Caco-2 (cell line): ENCODE data around the gene TMEM140. TPM values are rescaled to one million over a fixed set of nuclear protein-coding genes. Genes with fewer than 3 reads are reported as not detected.

ENCODE experiments used
- BruUV-seq: library from RNA; stranded (reverse); fragments of 400-500 nt; replicated peaks from 2 replicates; lab custom pipeline; 2021; lab: Mats Ljungman, UMichigan
- CTCF ChIA-PET: fragments of 300-600 bp; sonication (Branson Sonifier 250); formaldehyde crosslinking; loops from one replicate; lab custom pipeline; 2022; ENCODE audit warnings: antibody characterized with exemption; lab: Charles Lee
- POLR2A ChIA-PET: fragments of 300-600 bp; sonication (Branson Sonifier 250); formaldehyde crosslinking; loops from one replicate; lab custom pipeline; 2022; ENCODE audit warnings: antibody characterized with exemption; lab: Charles Lee
- DNase-seq, 2 experiments: peaks; one replicate each; pipeline versions ENCODE4 v3.0.0 to v3.0.0-alpha.2; 2020 to 2022
- H3K27me3 ChIP-seq: replicated peaks from 2 replicates; pipeline ENCODE4 v1.6.0; 2011; ENCODE audit warnings: low read length; ENCODE audit not compliant: control insufficient read depth, insufficient read depth
- H3K36me3 ChIP-seq: 2 replicates; pipeline ENCODE4 v1.5.1; 2011; ENCODE audit warnings: low read length; ENCODE audit not compliant: control insufficient read depth, insufficient read depth
- H3K4me1 ChIP-seq: fragments of 250-450 bp; sonication (Bioruptor Pico); 2 replicates; pipeline ENCODE4 v1.5.1; 2020; ENCODE audit warnings: mild to moderate bottlenecking
- H3K4me3 ChIP-seq: 2 replicates; pipeline ENCODE4 v1.5.1; 2011; ENCODE audit warnings: low read depth, mild to moderate bottlenecking, control low read depth, low read length
- H3K9me3 ChIP-seq: fragments of 250-450 bp; sonication (Bioruptor Pico); 2 replicates; pipeline ENCODE4 v1.5.1; 2020; ENCODE audit warnings: mild to moderate bottlenecking, moderate library complexity
- H3K27ac Mint-ChIP-seq: one replicate; pipeline ENCODE4 v1.8.0; 2022; ENCODE audit warnings: mixed read lengths; ENCODE audit not compliant: unreplicated experiment
- H3K27me3 Mint-ChIP-seq: one replicate; pipeline ENCODE4 v1.8.0; 2022; ENCODE audit warnings: mixed read lengths; ENCODE audit not compliant: insufficient read depth, unreplicated experiment
- H3K36me3 Mint-ChIP-seq: one replicate; pipeline ENCODE4 v1.8.0; 2022; ENCODE audit warnings: mild to moderate bottlenecking, mixed read lengths; ENCODE audit not compliant: insufficient read depth, unreplicated experiment
- H3K4me1 Mint-ChIP-seq: one replicate; pipeline ENCODE4 v1.8.0; 2022; ENCODE audit warnings: low read depth, mixed read lengths; ENCODE audit not compliant: unreplicated experiment
- H3K4me3 Mint-ChIP-seq: one replicate; pipeline ENCODE4 v1.8.0; 2022; ENCODE audit warnings: mild to moderate bottlenecking, moderate library complexity, mixed read lengths; ENCODE audit not compliant: unreplicated experiment
- H3K9me3 Mint-ChIP-seq: one replicate; pipeline ENCODE4 v1.8.0; 2022; ENCODE audit warnings: mixed read lengths; ENCODE audit not compliant: unreplicated experiment
- CTCF ChIP-seq, 2 experiments: fragments of 200-600 bp in 1 of 2; IDR thresholded peaks; 1 replicate in 1 of 2; 2 replicates in 1 of 2; pipeline versions ENCODE4 v1.5.1 to v1.8.0; 2011 to 2022; ENCODE audit warnings: antibody characterized with exemption in 1 of 2, control low read depth in 1 of 2, inconsistent platforms in 1 of 2, low read depth in 1 of 2, low read length in 1 of 2, mild to moderate bottlenecking in 1 of 2, moderate library complexity in 1 of 2; ENCODE audit not compliant: insufficient read depth in 1 of 2, severe bottlenecking in 1 of 2, unreplicated experiment in 1 of 2
- intact Hi-C: fragments of 100-400 bp; cut with micrococcal nuclease; formaldehyde crosslinking; loops from one replicate; pipeline ENCODE4 v1.10.0; 2022; ENCODE audit not compliant: unreplicated experiment
- total RNA-seq: library from RNA; stranded (reverse); gene quantifications from 2 replicates; pipeline ENCODE4 v1.2.3, GENCODE V29; 2022

TMEM140 gene
- total RNA-seq, 1 experiment from 2014 or later, result 6.1 TPM

GRCh38 chr7:135111379-135111778, 36.5 kb upstream of the TMEM140 start:
- no TSS peak for BruUV-seq
- CTCF ChIA-PET, result no interaction called here
- POLR2A ChIA-PET, result interaction anchor here (0.5 kb wide), 1 partner anchor 1835 kb away, joined by 3 read pairs; no protein-coding TSS in a partner anchor
- H3K4me3 Mint-ChIP-seq, result no peak overlapping the region
- H3K36me3 Mint-ChIP-seq, result no peaks in the 10 kb centered on the region
- no peaks in the 10 kb centered on the region for H3K9me3 ChIP-seq
- H3K27me3 Mint-ChIP-seq, result no peaks in the 10 kb centered on the region
- peaks cover 6% of the 10 kb centered on the region for H3K9me3 Mint-ChIP-seq
- TF ChIP-seq CTCF (IDR thresholded peaks at IDR 0.05; ENCODE audit: insufficient read depth in 1 of 2, low read depth in 1 of 2, low read length in 1 of 2, severe bottlenecking in 1 of 2, unreplicated experiment in 1 of 2), result no peak
- no peaks in the 10 kb centered on the region for H3K36me3 ChIP-seq
- H3K4me1 ChIP-seq, result peaks cover 5% of the 10 kb centered on the region; the same call in 1 of the 2 replicates
- intact Hi-C loops, result no loop called here
- H3K4me1 Mint-ChIP-seq, result peaks cover 11% of the 10 kb centered on the region
- no peak for DNase-seq
- H3K4me3 ChIP-seq, result no peak overlapping the region
- no peak overlapping the region for H3K27ac Mint-ChIP-seq
- H3K27me3 ChIP-seq, result no peaks in the 10 kb centered on the region

- CTCF ChIA-PET, result no interaction called here
- Histone ChIP-seq H3K36me3 (no peaks in the 10 kb centered on the region), H3K4me3 (no peak overlapping the region), H3K9me3 (no peaks in the 10 kb centered on the region), H3K27me3 (no peaks in the 10 kb centered on the region), H3K4me1 (peaks cover 12% of the 10 kb centered on the region; the same call in 1 of the 2 replicates)
- POLR2A ChIA-PET, result no interaction called here
- Mint-ChIP-seq H3K27me3 (no peaks in the 10 kb centered on the region), H3K27ac (peak overlapping the region; percentile 17), H3K9me3 (peaks cover 19% of the 10 kb centered on the region), H3K4me3 (no peak overlapping the region), H3K36me3 (no peaks in the 10 kb centered on the region), H3K4me1 (peaks cover 11% of the 10 kb centered on the region)
- no peak for TF ChIP-seq CTCF (IDR thresholded peaks at IDR 0.05; ENCODE audit: insufficient read depth in 1 of 2, low read depth in 1 of 2, low read length in 1 of 2, severe bottlenecking in 1 of 2, unreplicated experiment in 1 of 2)
- intact Hi-C loops, result no loop called here
- no peak for DNase-seq
- BruUV-seq, result no TSS peak
These were observed 33.2 kb upstream of the TMEM140 start for GRCh38 chr7:135114622-135115021.

- DNase-seq, result no peak
- Mint-ChIP-seq H3K36me3 (no peaks in the 10 kb centered on the region), H3K27ac (no peak overlapping the region), H3K27me3 (no peaks in the 10 kb centered on the region), H3K4me1 (peaks cover 11% of the 10 kb centered on the region), H3K9me3 (peaks cover 32% of the 10 kb centered on the region), H3K4me3 (no peak overlapping the region)
- no peak for TF ChIP-seq CTCF (IDR thresholded peaks at IDR 0.05; ENCODE audit: insufficient read depth in 1 of 2, low read depth in 1 of 2, low read length in 1 of 2, severe bottlenecking in 1 of 2, unreplicated experiment in 1 of 2)
- intact Hi-C loops, result no loop called here
- CTCF ChIA-PET, result interaction anchor here (0.5 kb wide), 1 partner anchor 11 kb away, joined by 7 read pairs; no protein-coding TSS in a partner anchor
- no peaks in the 10 kb centered on the region for H3K27me3 ChIP-seq
- peaks cover 15% of the 10 kb centered on the region; the same call in 1 of the 2 replicates for H3K9me3 ChIP-seq
- BruUV-seq, result no TSS peak
- POLR2A ChIA-PET, result no interaction called here
- peaks cover 12% of the 10 kb centered on the region; the same call in 1 of the 2 replicates for H3K4me1 ChIP-seq
- no peak overlapping the region for H3K4me3 ChIP-seq
- H3K36me3 ChIP-seq, result no peaks in the 10 kb centered on the region
These were observed 30.8 kb upstream of the TMEM140 start for GRCh38 chr7:135117096-135117495.
